ENCODE measurements around the gene ZNF160.
"Not testable (repeated sequence)": the region's sequence is repeated elsewhere in the genome, so short reads cannot be mapped to it uniquely, and the experiment has no call there.

Gene ZNF160

DNA sequence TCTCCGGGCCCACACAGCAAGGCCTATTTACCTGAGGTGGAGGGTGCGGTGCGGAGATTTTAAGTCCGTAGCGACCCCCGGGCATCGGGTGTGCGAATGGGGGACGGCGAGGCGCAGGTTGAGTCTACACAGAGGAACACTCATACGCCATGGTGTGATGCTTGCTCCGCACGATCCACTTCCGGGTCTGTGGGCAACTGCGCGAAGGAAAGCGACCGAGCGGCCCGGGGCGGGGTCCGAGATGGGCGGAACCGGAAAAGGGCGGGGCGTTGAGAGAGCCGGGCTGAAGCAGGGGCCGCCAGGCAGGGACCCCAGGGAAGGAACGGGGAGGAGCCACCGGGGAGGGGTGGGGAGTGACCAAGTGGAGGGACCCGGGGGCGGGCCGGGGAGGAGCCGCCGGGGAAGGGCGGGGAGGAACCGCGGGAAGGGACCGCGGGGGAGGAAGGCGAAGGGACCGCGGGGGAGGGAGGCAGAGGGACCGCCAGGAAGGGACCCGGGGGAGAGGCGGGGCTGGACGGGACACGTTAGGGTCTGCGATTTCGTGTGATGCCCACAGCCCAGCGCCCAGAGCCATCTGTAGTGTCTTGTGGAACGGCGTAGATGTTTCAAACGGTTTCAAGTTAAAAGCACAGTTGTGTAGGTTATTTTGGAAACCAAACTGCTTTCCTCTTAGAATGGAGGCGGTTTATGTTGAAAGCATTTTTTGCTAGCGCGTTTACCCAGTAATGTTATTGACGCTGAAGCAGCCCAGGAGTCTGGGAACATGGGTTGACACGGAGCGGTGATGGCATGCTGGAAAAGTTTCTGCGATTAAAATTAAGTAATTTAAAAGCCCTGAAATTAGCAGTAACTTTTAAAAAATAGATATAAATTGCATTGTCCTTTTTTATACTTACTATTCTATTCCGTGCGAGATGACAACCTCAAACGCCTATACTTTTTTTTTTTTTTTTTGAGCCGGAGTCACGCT is at the start of gene ZNF160:
Gene ZNF160 (minus strand): TSS at position 189 of the 970 bp plus-strand sequence. CDS start 17,146 bp downstream, outside the sequence.
- peak; percentile 99 for DNase-seq

DNA sequence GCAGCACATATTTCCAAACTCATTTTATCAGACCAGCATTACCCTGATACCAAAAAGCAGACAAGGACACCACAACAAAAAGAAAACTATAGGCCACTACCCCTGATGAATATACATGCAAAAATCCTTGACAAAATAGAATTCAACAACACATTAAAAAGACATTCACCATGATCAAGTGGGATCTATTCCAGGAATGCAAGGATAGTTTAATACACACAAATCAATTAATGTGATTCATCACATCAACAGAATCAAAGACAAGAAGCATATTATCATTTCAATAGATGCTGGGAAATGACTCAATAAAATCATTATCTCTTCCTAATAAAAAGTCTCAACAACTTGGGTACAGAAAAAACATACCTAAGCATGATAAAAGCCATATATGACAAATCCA is 44.4 kb upstream of the ZNF160 start:
- DNase-seq: no peak

GRCh38 chr19:53140351-53140750 is 37.1 kb upstream of the ZNF160 start:
- DNase-seq: no peak

- DNase-seq: no peak
Measured at GRCh38 chr19:53136432-53136831, 33.2 kb upstream of the ZNF160 start.

GRCh38 chr19:53132141-53132991 is 29.1 kb upstream of the ZNF160 start, which contains the start of gene ZNF415:
Gene ZNF415, minus strand, starts transcription at chr19:53132910. Its CDS starts 10,234 bp downstream, at chr19:53122676.
- DNase-seq: peak; percentile 64

DNA sequence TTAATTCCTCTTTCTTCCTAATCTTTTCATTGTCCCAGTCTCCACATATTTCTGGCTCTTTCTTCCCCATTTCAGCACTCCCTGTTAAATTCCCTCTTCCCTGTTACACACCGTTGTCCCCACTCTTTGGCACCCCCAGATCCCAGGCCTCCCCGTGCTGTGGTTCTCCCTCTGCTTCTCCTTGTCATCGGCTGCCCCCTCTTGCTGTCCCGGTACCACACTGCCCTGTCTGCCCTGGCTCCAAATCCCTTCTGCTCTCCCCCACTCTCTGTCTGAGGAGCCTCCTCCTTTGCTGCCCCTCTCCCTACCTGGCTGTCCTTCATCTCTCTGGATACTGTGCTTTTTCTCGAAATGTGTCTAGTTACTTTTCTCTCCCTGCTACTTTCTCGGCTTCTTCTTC is 28.5 kb upstream of the ZNF160 start:
- DNase-seq: no peak

- no peak for DNase-seq
Measured at GRCh38 chr19:53131085-53131590, 27.9 kb upstream of the ZNF160 start.

- DNase-seq: no peak
Measured at GRCh38 chr19:53130506-53130905, 27.3 kb upstream of the ZNF160 start.

DNA sequence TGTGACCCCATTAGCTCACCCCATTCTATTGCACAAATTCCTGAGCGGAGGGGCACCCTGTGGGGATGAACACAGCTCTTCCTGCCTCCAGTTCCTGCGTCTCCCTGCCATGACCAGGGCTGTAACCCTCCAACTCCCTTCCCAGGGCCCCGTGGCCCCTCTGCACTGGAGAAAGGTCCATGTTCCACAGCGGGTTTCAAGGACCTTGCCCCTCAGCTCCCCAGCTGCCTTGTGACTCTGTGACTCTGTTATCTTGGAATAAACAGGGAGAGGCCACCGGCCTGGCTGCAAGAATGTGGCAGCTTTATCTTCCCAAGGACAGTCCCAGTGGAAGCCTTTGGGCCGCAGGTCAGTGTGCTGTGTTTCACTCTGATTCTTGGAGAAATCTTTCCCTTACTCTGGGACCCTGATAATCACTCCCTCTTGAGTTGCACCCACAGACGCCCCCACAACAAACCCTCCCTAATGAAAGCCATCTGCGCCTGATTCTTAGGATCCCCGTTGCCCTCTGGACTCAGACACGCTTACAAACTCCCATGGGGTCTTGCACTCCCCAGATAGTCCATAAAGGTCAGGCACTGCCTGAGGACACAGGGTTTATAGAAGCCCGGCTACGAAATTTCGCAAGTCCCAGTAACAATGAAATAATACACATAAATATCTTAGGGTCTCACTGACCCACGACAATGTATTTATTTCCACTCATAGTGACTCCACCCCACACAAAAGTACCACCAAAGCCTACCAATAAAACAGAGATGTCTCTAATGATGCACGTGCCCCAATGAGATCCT is 23.7 kb upstream of the ZNF160 start:
- DNase-seq: not testable (repeated sequence)

DNA sequence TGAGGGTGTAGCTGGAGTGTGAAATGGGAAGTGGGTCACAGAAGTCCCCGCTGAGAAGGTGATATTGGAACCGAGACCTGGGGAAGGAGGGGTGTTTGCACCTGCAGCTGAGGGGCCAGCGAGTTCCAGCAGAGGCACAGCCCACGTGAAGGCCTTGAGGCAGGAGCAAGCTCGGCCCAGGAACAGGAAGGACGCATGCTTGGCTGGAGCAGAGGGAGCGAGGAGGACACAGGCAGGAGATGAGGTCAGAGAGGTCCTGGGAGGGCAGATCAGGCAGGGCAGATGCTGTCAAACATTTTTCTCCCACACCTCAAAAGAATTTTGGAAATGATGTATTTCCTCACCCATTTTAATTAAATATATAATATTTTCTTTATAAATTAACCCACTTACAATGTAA is 20.2 kb upstream of the ZNF160 start:
- DNase-seq: no peak

DNA sequence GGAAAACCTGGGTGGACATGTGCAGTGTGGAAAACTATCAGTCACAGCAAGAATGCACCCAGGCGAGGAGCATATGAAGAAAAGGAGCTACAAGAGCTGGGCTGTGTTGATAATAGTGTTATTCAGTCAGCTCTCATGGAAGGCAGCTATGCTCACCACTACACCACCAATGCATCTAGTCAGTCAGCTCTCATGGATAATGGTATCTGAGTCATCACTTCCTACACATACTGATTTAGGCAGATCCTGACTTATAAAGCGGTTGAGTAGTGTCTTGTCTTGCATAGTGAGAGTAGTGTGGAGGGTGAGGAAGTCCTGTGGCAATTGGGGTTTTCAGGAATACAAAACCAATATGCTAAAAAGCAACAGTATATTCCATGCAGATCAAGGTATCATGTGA is 9.1 kb upstream of the ZNF160 start:
- DNase-seq: no peak

DNA sequence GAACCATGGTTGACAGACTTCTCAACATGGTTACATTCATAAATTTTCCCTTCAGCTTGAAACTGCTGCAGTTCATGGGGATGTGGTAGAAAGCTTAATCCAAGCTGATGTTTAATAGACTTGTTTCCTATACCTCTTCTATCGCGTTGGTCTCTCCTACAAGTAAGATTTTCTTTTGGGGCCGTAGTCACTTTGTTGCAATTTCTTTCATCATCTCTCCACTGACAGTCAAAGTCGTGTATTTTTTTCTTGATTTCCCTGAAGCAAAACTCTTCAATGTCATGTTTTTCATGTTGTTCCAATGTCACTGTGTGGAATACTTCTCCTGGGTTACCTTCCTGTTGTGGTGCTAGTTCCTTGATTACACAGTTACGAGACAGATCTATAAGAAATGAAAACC is 6.3 kb upstream of the ZNF160 start:
- DNase-seq: no peak

DNA sequence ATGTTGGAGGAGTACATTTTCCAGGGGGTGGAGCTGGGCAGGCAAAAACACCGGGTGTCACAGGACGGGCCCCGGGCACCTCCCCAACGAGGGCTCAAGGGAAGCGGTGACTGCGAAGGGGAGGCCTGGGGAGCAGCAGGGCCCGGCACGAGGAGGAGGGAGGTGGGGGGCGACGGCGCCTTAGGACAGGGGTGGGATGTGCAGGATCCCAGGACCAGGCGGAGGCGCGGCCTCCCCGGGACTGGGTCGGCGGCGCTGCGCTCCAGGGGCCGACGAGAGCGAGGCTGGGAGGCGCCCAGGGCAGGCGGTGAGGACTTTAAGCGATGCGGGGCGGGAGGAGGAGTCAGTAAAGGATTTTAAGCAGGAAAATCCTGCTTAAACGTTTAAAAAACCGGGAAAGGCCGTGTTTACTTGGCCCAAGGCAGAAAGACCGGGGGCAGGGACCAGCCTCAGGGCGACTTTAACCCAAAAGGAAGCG is 427 bp downstream of the ZNF160 start:
- peak; percentile 42 for DNase-seq

- DNase-seq: no peak
Measured at GRCh38 chr19:53102206-53102755, 941 bp downstream of the ZNF160 start.

GRCh38 chr19:53101518-53101917 is 1.7 kb downstream of the ZNF160 start:
- no peak for DNase-seq

GRCh38 chr19:53098570-53098969 is 4.7 kb downstream of the ZNF160 start:
- not testable (repeated sequence) for DNase-seq

DNA sequence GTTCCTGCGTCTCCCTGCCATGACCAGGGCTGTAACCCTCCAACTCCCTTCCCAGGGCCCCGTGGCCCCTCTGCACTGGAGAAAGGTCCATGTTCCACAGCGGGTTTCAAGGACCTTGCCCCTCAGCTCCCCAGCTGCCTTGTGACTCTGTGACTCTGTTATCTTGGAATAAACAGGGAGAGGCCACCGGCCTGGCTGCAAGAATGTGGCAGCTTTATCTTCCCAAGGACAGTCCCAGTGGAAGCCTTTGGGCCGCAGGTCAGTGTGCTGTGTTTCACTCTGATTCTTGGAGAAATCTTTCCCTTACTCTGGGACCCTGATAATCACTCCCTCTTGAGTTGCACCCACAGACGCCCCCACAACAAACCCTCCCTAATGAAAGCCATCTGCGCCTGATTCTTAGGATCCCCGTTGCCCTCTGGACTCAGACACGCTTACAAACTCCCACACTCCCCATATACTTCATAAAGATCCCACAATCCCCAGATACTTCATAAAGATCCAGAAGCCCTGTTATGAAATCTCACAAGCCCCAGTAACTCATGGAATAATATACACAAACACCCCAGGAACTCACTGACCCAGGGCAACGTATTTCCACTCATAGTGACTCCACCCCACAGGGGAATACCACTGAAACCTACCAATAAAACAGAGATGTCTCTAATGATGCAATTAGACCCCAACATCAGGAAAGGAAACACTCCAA is 6.1 kb downstream of the ZNF160 start:
- DNase-seq: not testable (repeated sequence)

GRCh38 chr19:53096579-53096978 is 6.6 kb downstream of the ZNF160 start:
- DNase-seq: not testable (repeated sequence)

DNA sequence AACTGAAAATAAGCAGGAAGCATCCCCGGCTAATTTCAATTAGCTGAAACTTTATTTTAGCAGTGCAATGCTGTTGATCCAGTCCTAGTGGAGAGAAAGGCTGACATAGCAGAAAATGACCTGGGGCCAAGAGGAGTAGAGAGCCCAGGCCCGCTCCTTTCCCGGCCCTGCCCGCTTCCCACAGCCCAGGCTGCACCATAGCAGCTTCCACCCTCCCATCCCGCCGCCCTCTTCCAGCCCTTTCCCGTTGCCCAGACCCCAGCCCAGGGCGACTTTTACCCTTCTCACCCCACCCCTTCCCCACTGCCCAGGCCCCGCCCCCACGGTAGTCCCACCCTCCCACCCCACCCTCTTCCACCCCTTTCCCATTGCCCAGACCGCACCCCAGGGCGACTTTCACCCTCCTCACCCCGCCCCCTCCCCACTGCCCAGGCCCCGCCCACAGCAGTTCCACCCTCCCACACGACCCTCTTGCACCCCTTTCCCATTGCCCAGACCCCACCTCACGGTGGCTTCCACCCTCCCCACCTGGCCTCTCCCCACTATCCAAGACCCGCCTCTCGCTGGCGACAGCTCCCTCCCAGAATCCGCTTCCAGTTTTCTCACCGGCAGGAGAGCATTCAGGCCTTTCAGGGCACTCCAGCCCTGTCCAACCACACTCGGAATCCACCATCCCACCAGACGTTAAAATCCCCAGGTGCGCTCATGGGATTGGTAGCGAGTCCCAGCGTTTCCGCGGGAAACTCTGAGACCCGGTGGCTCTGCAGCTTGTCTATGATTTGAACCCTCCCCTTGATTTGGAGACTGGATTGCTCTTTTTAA is 8.3 kb downstream of the ZNF160 start:
- DNase-seq: no peak

- no peak for DNase-seq
Measured at GRCh38 chr19:53092723-53093122, 10.5 kb downstream of the ZNF160 start.
